Stimulated activated CD4-positive, alpha-beta T cell treated with anti-CD3 and anti-CD28 coated beads, TNF-alpha, amount 100 ng/mL, for 48 hours (primary cell): ENCODE results near the gene MTUS2.
"Not testable (repeated sequence)": the region's sequence is repeated elsewhere in the genome, so short reads cannot be mapped to it uniquely, and the experiment has no call there.

ENCODE experiments used
- DNase-seq, 3 donors: peaks; one replicate each; pipeline ENCODE4 v3.0.0-alpha.2; 2020; ENCODE audit warnings: low read depth in 3 of 3

MTUS2 gene

DNA sequence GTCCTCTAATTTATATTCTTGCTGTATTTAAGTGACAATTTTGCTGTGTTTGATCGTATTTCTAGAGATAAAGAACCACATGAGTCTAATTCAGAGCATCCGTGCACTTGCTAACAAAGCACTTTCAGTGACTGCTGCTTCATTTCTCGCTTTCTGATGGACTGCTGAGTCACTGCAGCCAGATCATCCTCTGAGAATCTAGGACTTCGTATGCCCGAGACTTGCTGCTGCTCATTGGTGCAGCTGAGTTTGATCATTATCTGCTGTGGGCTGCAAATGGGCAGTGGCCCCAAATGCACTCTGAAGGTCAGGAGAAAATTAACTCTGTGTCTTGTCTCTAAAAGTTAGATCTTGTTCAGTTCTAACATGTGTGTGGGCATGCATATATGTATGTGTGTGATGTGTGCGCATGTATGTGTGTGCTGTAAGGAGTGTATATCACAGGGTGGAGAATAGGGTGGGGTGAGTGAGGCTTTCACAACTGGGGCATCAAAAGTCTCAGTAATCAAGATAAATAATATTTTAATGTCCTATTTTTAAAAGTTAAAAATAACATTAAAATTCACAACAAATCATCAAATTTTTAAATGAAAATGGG is 342.6 kb downstream of the MTUS2 start:
- no peak for DNase-seq

DNA sequence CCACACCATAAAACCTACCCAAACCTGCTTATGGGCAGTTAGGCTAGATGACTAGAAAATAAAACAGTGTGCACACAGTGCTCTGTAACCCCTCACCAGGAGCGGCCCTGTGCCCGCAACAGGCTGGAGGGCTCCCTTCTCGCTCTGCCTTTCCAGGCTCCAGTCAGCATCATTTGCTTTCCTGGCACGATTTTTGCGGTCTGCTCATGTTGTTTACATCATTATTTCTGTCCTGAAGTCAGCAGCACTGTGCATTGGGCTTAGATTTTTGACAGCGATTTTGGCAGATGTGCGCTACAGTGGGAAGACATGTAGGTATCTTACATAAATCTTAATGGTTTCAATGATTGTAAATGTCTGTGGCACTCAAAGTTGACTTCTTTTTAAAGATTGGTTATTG is 344.0 kb downstream of the MTUS2 start:
- no peak for DNase-seq

DNA sequence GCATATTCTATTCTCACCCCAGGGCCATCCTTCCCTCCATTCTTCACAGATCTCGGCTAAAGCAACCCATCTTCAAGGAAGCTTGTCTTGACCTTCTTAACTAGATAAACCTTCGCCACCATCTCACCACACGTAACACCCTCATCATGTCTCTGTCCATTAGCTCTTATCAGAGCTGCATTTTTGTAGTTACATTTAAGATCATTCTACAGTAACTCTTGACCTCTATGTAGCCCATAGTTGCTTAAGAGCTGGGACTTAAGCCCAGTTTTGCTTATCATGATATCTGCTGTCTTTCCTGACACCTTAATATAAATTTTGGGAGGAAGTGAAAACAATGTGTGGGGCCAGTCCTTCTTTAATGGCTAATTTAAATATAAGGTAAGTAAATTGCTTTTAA is 345.1 kb downstream of the MTUS2 start:
- DNase-seq: no peak

DNA sequence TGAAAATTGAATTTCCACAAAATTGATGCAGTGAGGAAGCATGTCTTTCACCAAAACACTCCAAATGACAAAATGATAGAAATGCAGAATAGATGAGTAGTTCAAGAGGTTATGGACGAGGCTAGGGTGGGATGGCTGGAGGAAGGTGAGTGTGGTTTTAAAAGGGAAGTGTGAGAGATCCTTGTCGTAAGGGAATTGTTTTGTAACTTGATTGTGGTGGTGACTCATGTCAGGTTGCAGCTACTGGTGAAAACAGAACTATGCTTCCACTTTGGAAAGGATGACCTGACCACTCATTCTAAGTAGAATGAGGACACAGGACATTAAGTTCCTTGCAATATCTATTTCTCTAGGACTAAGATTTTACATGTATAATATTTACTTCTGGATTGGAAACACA is 345.7 kb downstream of the MTUS2 start:
- no peak for DNase-seq

DNA sequence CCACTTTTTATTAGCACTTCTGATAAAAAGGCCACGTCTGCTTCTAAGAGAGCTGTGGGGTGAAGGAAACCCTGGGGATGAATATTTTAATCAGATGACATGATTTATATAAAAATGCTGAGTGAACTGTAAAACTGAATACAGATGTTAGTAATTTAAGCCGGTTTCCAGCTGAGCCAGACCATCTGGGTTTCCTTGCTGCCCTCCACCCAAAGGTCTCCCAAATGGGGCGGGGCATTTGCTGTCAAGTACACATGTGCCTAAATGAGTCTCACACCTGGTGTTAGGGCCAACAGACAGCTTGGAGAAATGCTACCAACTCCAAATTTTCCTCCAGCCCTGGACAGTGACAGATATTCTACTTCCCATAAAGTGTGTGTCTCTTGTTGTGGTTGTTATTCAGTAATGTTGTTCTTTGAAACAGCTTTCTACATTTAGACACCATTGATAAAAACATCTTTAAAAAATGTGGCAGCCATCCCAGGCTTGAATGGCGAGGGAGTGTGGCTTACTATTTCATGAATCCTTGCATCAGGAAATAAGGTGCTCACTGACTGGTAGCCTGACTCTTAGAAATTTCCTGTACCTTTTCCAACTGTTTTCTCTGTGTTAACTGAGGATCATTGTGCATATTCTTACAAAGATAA is 350.4 kb downstream of the MTUS2 start:
- DNase-seq: no peak

DNA sequence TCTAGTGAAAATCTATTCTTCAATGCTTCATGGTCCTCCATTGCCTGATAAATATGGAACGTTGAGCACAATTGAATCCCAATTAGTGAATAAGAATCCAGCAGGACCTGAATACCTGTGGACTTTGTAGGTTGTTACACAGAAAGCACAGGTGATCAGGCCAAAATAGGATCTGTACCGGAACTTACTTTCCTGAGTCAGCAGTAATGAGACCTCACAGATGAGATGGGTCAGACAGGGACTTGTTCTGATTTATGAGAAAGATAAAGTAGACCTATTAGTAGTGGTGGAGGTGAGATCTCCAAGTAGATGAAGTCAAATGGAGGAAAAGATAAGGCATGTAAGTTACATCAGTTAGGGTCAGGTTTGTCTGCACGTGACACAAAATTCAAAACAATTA is 351.1 kb downstream of the MTUS2 start:
- DNase-seq: no peak

DNA sequence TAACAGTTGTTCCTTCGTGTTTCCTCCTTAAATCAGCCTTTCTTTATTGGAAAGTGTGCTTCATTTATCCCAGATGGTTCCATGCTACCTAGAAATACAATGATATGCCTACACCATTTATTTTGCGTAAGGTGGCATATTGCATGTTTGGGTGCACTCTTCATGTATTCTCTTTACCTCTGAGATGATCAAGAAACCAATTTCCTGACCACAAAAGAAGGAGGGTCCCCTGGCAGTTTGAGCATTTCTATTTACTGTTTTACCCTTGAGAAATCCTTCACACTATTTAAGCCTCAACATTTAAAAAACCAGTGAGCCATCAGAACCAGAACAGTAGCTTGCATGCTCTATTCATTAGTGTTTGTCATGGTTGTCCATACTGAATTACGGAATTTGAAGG is 354.0 kb downstream of the MTUS2 start:
- DNase-seq: no peak

DNA sequence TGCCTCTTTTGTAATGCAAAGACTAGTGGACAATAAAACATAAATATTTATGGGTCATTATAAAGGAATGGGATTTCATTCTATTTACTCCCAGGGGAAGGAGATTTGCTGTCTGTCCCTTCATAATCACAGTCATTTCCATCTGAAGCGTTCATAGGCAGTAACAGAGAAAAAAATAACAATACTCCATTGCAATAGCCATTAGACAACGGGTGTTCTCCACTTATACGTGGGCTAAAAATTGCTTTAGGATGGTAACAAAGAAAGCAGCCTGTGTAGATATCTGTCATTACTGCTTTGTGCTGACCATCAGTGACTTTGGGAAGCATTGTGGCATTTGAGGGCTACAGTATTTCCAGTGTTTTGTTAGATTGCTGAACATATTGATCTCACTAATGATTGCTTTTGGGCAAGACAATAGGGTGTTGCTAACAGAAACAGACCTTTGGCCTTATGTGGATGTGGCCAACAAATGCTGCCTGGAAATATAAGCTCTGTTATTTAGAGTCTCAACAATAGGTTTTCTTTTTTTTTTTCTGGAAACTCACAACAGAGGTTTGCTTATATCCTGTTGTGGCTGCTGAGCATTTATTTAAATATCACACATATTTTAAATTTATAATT is 355.2 kb downstream of the MTUS2 start:
- DNase-seq: no peak

DNA sequence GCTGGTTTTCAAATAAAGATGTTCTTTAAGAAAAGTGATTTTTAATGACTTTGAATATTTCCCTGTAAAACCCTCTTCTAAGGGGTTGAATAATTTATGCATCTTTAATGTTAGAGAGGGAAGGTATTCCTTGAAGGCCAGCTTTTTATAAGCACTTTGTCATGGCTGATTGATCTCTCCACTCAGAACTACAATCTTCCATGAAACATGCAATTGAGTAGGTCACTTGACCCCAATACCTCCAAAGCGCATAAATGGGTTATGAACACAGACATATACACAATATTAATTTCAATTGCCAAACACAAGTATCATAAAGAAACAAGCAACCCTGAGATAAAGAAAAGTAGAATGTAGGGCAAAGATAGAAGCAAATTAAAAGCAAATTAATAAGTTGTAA is 359.9 kb downstream of the MTUS2 start:
- DNase-seq: no peak

DNA sequence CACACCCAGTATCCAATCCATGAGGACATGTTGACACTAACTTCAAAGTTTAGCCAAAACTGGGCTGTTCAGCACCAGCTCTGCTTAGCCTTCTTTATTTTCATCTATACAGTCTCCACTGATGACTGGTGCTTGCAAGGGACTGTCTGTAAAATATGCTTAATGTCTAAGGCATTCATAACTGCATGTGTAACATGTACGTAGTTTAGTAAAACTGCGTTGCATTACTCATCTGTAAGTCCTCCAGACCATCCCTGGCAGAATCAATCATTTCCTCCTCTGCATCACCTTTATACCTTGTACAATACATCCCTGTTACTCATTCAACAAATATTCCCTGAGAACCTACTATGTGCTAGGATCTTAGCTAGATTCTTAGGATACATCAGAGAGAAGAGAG is 362.1 kb downstream of the MTUS2 start:
- no peak for DNase-seq

DNA sequence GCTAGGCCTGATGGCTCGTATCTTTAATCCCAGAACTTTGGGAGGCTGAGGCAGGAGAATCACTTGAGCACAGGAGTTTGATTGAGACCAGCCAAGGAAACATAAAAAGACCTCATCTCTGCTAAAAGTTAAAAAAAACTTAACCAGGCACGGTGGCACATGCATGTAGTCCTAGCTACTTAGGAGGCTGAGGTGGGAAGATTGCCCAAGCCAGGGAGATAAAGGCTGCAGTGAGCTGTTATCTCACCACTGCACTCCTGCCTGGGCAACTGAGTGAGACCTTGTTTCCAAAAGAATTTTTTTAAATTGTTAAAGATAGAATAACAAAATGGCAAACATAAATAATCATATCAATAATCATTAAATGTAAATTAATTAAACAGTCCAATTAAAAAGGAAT is 365.8 kb downstream of the MTUS2 start:
- no peak for DNase-seq

DNA sequence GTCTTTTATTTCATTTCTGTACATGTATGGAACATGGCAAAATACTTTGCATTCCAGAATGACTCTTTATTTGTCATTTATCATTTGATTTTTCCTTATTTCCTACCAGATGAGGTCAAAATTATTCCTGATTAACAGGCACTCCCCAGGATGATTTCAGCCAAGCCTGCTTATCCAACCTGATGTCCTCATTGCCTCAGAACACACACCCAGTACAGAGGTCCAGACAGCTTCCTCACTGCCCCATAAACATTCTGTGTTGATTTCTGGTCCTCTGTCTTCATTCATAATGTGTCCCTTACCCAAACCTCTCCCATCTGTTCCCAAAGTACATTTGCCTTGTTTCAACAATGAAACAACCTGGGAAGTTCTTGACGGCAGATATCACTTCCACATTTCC is 367.4 kb downstream of the MTUS2 start:
- DNase-seq: no peak

DNA sequence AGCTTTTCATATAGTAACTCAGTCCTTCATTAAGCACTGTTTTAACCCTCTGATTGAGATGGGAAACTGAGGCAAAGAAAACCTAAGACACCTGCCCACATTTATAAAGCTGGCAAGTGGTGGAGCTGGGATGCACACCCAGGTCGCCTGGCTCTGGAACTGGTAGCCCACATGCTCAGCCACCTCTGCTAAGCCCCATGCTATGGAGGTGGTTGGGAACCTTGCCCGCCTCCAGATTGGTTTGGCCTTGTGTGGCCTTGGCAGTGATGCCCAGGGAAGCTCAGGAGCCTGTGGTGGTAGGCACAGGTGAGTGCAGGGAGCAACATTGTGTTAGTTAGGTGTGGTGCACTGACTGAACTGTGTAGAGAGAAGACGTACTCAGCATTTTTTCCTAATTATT is 370.2 kb downstream of the MTUS2 start:
- no peak for DNase-seq

DNA sequence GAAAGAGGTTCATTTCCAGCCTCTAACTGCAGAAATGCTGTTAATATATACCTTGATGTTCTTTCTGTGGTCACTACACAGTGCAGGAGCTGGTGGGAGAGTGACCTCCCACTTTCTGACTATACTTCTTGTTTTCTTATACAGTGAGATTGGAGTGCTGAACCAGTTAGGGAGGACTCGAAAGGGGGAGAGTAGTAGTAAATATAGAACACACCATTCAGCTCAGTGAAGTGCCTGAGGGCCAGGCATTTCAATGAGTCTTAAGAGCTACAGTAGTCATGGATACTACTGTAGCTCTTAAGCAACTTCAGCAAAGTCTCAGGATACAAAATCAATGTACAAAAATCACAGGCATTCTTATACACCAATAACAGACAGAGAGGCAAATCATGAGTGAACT is 372.9 kb downstream of the MTUS2 start:
- no peak for DNase-seq

DNA sequence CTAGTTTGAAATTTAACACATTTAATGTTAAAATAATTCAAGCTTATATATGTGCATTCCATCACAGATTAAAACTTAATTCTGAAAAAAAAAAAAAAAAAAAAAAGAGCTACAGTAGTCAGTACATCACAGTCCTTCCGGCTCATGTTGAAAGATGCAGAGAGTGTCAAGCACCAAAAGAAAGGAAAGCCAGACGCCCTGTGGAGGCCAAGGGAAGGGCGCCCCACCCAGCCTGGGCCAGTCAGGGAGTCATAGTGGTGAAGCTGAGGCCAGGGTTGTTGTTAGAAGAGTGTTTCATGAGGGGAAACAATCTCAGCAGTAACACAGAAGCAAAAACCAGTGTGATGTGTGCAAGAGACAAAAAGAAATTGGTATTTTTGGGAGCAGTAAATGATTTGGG is 375.3 kb downstream of the MTUS2 start:
- no peak for DNase-seq

DNA sequence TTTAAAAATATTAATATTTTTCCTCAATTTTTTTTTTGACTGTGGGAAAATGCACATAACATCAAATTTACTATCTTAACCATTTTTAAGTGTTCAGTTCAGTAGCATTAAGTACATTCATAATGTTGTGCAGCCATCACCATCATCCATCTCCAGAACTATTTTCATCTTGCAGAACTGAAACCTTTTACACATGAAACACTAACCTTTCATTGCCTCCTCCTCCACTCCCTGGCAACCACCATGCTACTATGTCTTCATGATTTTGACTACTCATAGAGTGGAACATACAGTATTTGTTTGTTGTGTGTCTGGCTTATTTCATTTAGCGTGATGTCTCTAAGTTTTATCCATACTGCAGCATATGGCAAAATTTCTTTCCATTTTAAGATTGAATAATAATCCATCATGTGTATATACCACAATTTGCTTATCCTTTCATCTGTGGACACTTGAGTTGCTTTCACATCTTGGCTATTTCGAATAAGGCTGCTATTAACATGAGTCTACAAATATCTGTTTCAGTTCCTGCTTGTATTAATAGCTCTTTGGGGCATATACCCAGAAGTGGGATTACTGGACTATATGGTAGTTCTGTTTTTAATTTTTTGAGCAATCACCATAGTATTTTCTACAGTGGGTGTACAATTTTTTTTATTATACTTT is 376.4 kb downstream of the MTUS2 start:
- DNase-seq: no peak

DNA sequence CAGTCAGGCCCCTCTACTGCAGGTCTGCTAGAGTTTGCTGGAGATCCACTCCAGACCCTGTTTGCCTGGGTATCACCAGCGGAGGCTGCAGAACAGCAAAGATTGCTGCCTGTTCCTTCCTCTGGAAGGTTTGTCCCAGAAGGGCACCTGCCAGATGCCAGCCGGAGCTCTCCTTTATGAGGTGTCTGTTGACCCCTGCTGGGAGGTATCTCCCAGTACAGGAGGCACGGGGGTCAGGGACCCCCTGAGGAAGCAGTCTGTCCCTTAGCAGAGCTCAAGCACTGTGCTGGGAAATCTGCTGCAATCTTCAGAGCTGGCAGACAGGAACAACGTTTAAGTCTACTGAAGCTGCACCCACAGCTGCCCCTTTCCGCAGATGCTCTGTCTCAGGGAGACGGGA is 382.6 kb downstream of the MTUS2 start:
- DNase-seq: not testable (repeated sequence)

DNA sequence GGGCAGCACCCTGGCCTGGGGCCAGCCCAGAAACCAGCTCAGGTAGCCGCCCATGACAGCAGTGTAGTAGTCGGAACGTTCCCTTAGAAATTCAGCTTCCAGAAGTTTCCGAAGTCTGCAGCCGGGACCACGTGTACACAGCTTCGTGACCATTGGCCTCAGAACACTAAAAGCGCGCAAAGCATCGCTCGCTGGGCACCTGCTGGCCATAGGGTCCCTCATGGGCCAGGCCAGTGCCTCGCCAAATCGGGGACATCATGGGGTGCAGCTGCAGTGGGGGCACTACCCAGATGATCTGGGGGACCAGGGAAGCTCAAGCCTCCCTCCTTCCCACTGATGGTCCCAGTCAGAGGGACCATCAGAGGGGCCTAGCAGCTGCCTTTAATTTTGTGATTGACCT is 384.5 kb downstream of the MTUS2 start:
- DNase-seq: no peak

DNA sequence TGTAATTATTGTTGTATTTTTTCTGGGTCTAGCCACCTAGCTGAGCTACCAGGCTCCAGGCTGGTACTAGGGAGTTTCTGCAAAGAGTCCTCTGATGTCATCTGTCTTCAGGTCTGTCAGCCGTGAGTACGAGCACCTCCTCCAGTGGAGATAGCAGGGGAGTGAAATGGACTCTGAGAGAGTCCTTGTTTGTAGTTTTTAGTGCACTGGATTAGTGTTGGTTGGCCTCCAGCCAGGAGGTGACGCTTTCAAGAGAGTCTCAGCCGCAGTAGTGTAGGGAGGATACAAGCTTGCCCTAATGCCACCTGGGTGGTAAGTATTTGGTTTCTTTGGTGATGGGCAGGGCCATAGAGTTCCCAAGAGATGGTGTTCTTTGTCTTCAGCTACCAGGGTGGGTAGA is 390.5 kb downstream of the MTUS2 start:
- no peak for DNase-seq

DNA sequence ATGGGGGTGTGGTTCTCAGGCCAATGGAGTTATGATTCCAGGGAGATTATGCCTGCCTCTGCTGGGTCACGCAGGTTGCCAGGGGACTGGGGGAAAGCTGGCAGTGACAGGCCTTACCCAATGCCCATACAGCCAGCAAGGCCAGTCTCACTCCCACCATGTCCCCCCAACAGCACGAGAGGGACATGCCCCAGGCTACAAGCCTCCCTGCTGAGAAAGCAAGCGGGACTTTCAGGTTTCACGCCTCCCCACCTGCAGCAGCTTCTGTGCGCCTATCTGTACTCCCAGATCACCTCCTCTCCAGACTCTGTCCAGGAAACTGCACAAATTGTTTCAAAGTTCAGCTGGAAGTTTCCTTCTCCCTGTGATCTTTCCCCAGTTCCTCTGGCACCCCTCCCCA is 391.0 kb downstream of the MTUS2 start:
- DNase-seq: not testable (repeated sequence)

DNA sequence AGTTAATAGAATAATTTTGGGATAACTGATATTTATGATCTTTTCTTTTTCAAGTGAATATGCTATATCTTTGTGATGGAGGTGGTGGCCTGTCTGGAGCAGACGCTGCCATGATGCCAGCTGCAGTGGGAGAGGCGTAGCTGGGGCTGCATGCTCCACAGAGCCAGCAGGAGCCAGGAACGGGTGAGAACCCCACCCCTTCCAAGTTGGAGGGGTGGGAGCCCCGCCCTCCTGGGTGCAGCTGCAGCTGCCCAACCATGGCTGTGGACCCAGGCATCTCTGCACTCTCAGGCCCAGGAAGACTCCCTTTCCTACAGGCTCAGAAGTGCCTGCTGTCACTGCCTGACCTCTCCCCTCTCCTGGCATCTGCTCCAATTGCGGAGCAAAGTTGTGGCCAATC is 402.3 kb downstream of the MTUS2 start:
- DNase-seq: no peak

DNA sequence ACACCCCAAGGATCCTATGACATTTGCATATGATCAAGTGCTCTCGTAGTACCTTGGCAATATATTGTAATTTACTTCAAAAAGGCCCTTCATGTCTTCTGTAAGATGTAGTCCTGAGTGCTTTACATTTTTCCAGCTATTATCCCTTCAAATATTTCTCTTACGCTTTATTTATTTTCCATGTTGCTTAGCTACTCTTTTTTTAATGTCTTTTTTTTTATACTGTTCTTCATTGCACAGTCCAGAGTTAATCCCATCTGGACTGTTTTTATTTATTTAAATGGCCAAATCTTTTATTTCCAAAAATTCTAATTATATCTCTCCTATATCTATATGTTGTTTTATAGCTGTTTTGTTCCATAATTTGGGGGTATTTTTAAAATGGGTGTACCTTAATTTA is 404.1 kb downstream of the MTUS2 start:
- no peak for DNase-seq

DNA sequence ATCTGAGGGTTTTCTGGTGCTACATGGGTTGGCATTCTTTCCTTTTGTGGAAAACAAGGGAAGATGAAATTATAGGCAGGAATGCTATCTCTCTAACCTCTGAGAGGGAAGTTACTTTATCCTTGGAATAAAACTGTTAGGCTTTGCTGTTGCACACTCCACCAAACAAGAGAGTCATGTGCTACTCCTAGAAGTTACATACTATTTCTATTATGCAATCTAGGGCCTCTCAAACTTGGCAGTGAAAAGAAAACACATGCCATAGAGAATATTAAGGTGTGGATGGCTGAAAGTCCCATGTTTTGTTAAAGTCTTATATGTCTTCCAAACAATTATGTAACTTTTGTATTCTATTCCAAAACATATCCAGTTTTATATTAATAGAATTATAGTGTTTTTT is 407.4 kb downstream of the MTUS2 start:
- no peak for DNase-seq
